ENCODE results near the gene KCTD10.

GRCh38 chr12:109497675-109498074 is 20.6 kb upstream of the KCTD10 start:
- no peak for TF ChIP-seq MAX (IDR thresholded peaks at IDR 0.05)
- TF ChIP-seq TAF1 (IDR thresholded peaks at IDR 0.05; ENCODE audit: low read depth) = no peak
- no peak for TF ChIP-seq TEAD4 (IDR thresholded peaks at IDR 0.05)
- no peak for TF ChIP-seq NFIC (IDR thresholded peaks at IDR 0.05)

All from Ishikawa (cell line).